ENCODE results near the gene CCDC102A.
A peak's percentile ranks its signal among the peaks of the same experiment; 100 is the strongest.

Gene CCDC102A

DNA sequence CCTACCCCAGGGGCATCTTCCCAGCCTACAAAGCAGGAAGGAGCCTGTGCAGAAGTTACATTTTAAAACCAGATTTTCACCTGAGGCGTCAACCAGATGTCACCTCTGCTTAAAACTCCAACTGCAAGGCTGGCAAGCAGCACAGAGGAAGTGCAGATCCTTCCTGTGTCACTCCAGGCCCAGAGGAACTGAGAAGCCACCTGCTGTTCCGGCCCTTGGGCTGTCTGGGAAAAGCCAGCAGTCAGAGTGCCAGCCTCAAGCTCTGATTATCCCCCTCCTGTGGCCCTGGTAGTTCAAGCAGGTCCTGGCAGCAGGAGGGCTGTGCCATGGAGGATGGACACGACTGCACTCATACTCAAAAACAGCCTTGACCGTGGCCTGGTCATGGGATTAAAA, 63.7 kb downstream of the CCDC102A start:
- Histone ChIP-seq H3K27me3 (ENCODE audit: control insufficient read depth in 2 of 2, insufficient read depth in 2 of 2, low read length in 2 of 2) (no peaks in the 10 kb centered on the region), H3K27ac (ENCODE audit: low read depth in 2 of 2, low read length in 2 of 2) (peak overlapping the region in 1 of 2 donors; percentile 50), H3K9ac (ENCODE audit: low read depth in 1 of 2, low read length in 2 of 2) (no peak overlapping the region), H3K4me3 (ENCODE audit: low read length in 2 of 2) (no peak overlapping the region), H3K9me3 (ENCODE audit: control insufficient read depth in 2 of 2, low read length in 2 of 2) (no peaks in the 10 kb centered on the region), H3K36me3 (ENCODE audit: control insufficient read depth in 2 of 2, insufficient read depth in 2 of 2, low read length in 2 of 2) (peaks cover 60 to 61% of the 10 kb centered on the region in 2 donors), H3K4me1 (ENCODE audit: control insufficient read depth in 2 of 2, insufficient read depth in 2 of 2, low read length in 2 of 2) (peaks cover 26 to 28% of the 10 kb centered on the region in 2 donors)

GRCh38 chr16:57471852-57472664, 64.3 kb downstream of the CCDC102A start:
- Histone ChIP-seq H3K36me3 (ENCODE audit: control insufficient read depth in 2 of 2, insufficient read depth in 2 of 2, low read length in 2 of 2) (peaks cover 58 to 67% of the 10 kb centered on the region in 2 donors), H3K27me3 (ENCODE audit: control insufficient read depth in 2 of 2, insufficient read depth in 2 of 2, low read length in 2 of 2) (no peaks in the 10 kb centered on the region), H3K4me3 (ENCODE audit: low read length in 2 of 2) (peak overlapping the region in 1 of 2 donors; percentile 13), H3K27ac (ENCODE audit: low read depth in 2 of 2, low read length in 2 of 2) (peak overlapping the region; percentile 38 to 50), H3K9me3 (ENCODE audit: control insufficient read depth in 2 of 2, low read length in 2 of 2) (no peaks in the 10 kb centered on the region), H3K4me1 (ENCODE audit: control insufficient read depth in 2 of 2, insufficient read depth in 2 of 2, low read length in 2 of 2) (peaks cover 24 to 26% of the 10 kb centered on the region in 2 donors), H3K9ac (ENCODE audit: low read depth in 1 of 2, low read length in 2 of 2) (no peak overlapping the region)

GRCh38 chr16:57471209-57471608, 65.2 kb downstream of the CCDC102A start:
- Histone ChIP-seq H3K9me3 (ENCODE audit: control insufficient read depth in 2 of 2, low read length in 2 of 2) (no peaks in the 10 kb centered on the region), H3K4me1 (ENCODE audit: control insufficient read depth in 2 of 2, insufficient read depth in 2 of 2, low read length in 2 of 2) (peaks cover 23 to 26% of the 10 kb centered on the region in 2 donors), H3K9ac (ENCODE audit: low read depth in 1 of 2, low read length in 2 of 2) (peak overlapping the region in 1 of 2 donors; percentile 14), H3K27me3 (ENCODE audit: control insufficient read depth in 2 of 2, insufficient read depth in 2 of 2, low read length in 2 of 2) (no peaks in the 10 kb centered on the region), H3K27ac (ENCODE audit: low read depth in 2 of 2, low read length in 2 of 2) (peak overlapping the region; percentile 70 to 72), H3K4me3 (ENCODE audit: low read length in 2 of 2) (no peak overlapping the region), H3K36me3 (ENCODE audit: control insufficient read depth in 2 of 2, insufficient read depth in 2 of 2, low read length in 2 of 2) (peaks cover 62 to 73% of the 10 kb centered on the region in 2 donors)

DNA sequence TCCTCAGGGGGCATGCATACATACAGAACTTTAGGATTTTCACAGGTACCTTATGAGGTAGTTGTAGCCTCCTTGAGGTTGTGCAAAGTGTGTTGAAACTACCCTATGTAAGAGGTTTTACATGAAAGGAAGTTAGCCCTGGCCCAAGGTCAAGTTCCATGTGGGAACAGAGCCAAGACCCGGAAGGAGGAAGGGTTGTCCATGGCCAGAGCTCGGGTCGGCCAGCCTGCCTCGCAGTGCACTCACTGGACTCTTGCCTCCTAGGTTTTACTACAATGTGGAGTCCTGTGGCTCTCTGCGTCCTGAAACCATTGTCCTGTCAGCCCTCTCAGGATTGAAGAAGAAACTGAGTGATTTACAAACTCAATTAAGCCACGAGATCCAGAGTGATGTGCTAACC, 65.7 kb downstream of the CCDC102A start:
- Histone ChIP-seq H3K4me3 (ENCODE audit: low read length in 2 of 2) (no peak overlapping the region), H3K27me3 (ENCODE audit: control insufficient read depth in 2 of 2, insufficient read depth in 2 of 2, low read length in 2 of 2) (no peaks in the 10 kb centered on the region), H3K27ac (ENCODE audit: low read depth in 2 of 2, low read length in 2 of 2) (peak overlapping the region; percentile 70 to 72), H3K4me1 (ENCODE audit: control insufficient read depth in 2 of 2, insufficient read depth in 2 of 2, low read length in 2 of 2) (peaks cover 20 to 26% of the 10 kb centered on the region in 2 donors), H3K9me3 (ENCODE audit: control insufficient read depth in 2 of 2, low read length in 2 of 2) (no peaks in the 10 kb centered on the region), H3K9ac (ENCODE audit: low read depth in 1 of 2, low read length in 2 of 2) (peak overlapping the region in 1 of 2 donors; percentile 14), H3K36me3 (ENCODE audit: control insufficient read depth in 2 of 2, insufficient read depth in 2 of 2, low read length in 2 of 2) (peaks cover 67 to 76% of the 10 kb centered on the region in 2 donors)

- Histone ChIP-seq H3K36me3 (ENCODE audit: control insufficient read depth in 2 of 2, insufficient read depth in 2 of 2, low read length in 2 of 2) (peaks cover 65 to 82% of the 10 kb centered on the region in 2 donors), H3K9me3 (ENCODE audit: control insufficient read depth in 2 of 2, low read length in 2 of 2) (no peaks in the 10 kb centered on the region), H3K27ac (ENCODE audit: low read depth in 2 of 2, low read length in 2 of 2) (peak overlapping the region; percentile 31 to 53), H3K27me3 (ENCODE audit: control insufficient read depth in 2 of 2, insufficient read depth in 2 of 2, low read length in 2 of 2) (no peaks in the 10 kb centered on the region), H3K4me1 (ENCODE audit: control insufficient read depth in 2 of 2, insufficient read depth in 2 of 2, low read length in 2 of 2) (peaks cover 20 to 26% of the 10 kb centered on the region in 2 donors), H3K4me3 (ENCODE audit: low read length in 2 of 2) (no peak overlapping the region), H3K9ac (ENCODE audit: low read depth in 1 of 2, low read length in 2 of 2) (peak overlapping the region in 1 of 2 donors; percentile 2)
Measured at GRCh38 chr16:57469917-57470470, 66.4 kb downstream of the CCDC102A start.

GRCh38 chr16:57469046-57469445, 67.3 kb downstream of the CCDC102A start:
- H3K9ac ChIP-seq (ENCODE audit: low read depth in 1 of 2, low read length in 2 of 2), result no peak overlapping the region
- H3K4me1 ChIP-seq (ENCODE audit: control insufficient read depth in 2 of 2, insufficient read depth in 2 of 2, low read length in 2 of 2), result peaks cover 21 to 26% of the 10 kb centered on the region in 2 donors
- no peak overlapping the region for H3K4me3 ChIP-seq (ENCODE audit: low read length in 2 of 2)
- no peaks in the 10 kb centered on the region for H3K9me3 ChIP-seq (ENCODE audit: control insufficient read depth in 2 of 2, low read length in 2 of 2)
- H3K27ac ChIP-seq (ENCODE audit: low read depth in 2 of 2, low read length in 2 of 2), result no peak overlapping the region
- H3K27me3 ChIP-seq (ENCODE audit: control insufficient read depth in 2 of 2, insufficient read depth in 2 of 2, low read length in 2 of 2), result no peaks in the 10 kb centered on the region
- H3K36me3 ChIP-seq (ENCODE audit: control insufficient read depth in 2 of 2, insufficient read depth in 2 of 2, low read length in 2 of 2), result peaks cover 59 to 83% of the 10 kb centered on the region in 2 donors

DNA sequence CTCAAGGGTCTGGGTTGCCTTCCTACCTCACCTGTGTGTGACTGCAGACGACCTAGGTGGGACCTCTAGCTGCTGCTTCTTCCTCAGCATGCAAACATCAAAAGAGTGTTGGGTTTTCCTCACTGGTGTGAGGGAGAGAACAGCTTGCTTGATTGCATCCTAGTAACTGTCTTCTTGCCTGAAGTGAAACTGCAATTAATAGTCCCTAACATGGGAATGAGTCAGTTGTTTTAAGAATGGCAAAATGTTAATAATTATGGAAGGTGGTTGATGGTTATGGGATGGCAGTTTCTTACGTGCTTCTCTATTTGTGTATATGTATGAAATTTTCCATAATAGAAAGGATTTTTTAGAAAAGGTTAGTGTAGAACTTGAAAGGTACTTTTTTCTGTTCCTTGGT, 68.0 kb downstream of the CCDC102A start:
- peaks cover 28 to 30% of the 10 kb centered on the region in 2 donors for H3K4me1 ChIP-seq (ENCODE audit: control insufficient read depth in 2 of 2, insufficient read depth in 2 of 2, low read length in 2 of 2)

GRCh38 chr16:57464523-57464922, 71.8 kb downstream of the CCDC102A start:
- Histone ChIP-seq H3K36me3 (ENCODE audit: control insufficient read depth in 2 of 2, insufficient read depth in 2 of 2, low read length in 2 of 2) (peaks cover 44 to 69% of the 10 kb centered on the region in 2 donors), H3K27me3 (ENCODE audit: control insufficient read depth in 2 of 2, insufficient read depth in 2 of 2, low read length in 2 of 2) (no peaks in the 10 kb centered on the region), H3K4me3 (ENCODE audit: low read length in 2 of 2) (no peak overlapping the region), H3K4me1 (ENCODE audit: control insufficient read depth in 2 of 2, insufficient read depth in 2 of 2, low read length in 2 of 2) (peaks cover 9 to 13% of the 10 kb centered on the region in 2 donors), H3K27ac (ENCODE audit: low read depth in 2 of 2, low read length in 2 of 2) (no peak overlapping the region), H3K9ac (ENCODE audit: low read depth in 1 of 2, low read length in 2 of 2) (no peak overlapping the region), H3K9me3 (ENCODE audit: control insufficient read depth in 2 of 2, low read length in 2 of 2) (no peaks in the 10 kb centered on the region)

More for the DNA sequence above, 68.0 kb downstream of the CCDC102A start:
- Histone ChIP-seq H3K27ac (ENCODE audit: low read depth in 2 of 2, low read length in 2 of 2) (no peak overlapping the region), H3K9me3 (ENCODE audit: control insufficient read depth in 2 of 2, low read length in 2 of 2) (no peaks in the 10 kb centered on the region), H3K4me3 (ENCODE audit: low read length in 2 of 2) (no peak overlapping the region), H3K9ac (ENCODE audit: low read depth in 1 of 2, low read length in 2 of 2) (no peak overlapping the region), H3K27me3 (ENCODE audit: control insufficient read depth in 2 of 2, insufficient read depth in 2 of 2, low read length in 2 of 2) (no peaks in the 10 kb centered on the region), H3K36me3 (ENCODE audit: control insufficient read depth in 2 of 2, insufficient read depth in 2 of 2, low read length in 2 of 2) (peaks cover 55 to 80% of the 10 kb centered on the region in 2 donors)

DNA sequence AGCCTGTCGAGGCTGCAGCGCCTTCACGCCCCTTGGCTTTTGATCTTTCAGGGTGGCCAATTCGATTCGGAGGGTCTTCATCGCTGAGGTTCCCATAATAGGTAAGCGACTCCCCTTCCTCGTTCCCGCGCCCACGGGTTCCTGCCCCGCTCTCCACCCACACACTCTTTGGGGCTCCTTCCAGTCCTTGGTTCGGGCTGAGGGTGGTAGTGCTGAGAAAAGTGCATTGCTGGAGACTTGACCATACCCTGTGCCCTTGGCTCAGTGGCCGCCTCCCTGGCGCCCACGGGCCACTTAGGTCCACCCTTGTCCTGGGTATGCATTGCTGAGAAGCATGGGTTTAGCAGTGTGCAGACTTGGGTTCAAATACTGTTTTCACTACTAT, 73.4 kb downstream of the CCDC102A start:
- H3K4me1 ChIP-seq (ENCODE audit: control insufficient read depth in 2 of 2, insufficient read depth in 2 of 2, low read length in 2 of 2), result peaks cover 9 to 13% of the 10 kb centered on the region in 2 donors
- peak overlapping the region in 1 of 2 donors; percentile 63 for H3K27ac ChIP-seq (ENCODE audit: low read depth in 2 of 2, low read length in 2 of 2)
- peak overlapping the region; percentile 71 to 88 for H3K9ac ChIP-seq (ENCODE audit: low read depth in 1 of 2, low read length in 2 of 2)
- H3K4me3 ChIP-seq (ENCODE audit: low read length in 2 of 2), result peak overlapping the region; percentile 73 to 81
- H3K9me3 ChIP-seq (ENCODE audit: control insufficient read depth in 2 of 2, low read length in 2 of 2), result no peaks in the 10 kb centered on the region
- H3K27me3 ChIP-seq (ENCODE audit: control insufficient read depth in 2 of 2, insufficient read depth in 2 of 2, low read length in 2 of 2), result no peaks in the 10 kb centered on the region
- H3K36me3 ChIP-seq (ENCODE audit: control insufficient read depth in 2 of 2, insufficient read depth in 2 of 2, low read length in 2 of 2), result peaks cover 44 to 70% of the 10 kb centered on the region in 2 donors
